GM18861 (cell line): Measurements from ENCODE around the gene MAP2K2.

Experiments used
- ATAC-seq: cut with Tn5 transposase; IDR thresholded peaks from one replicate; pipeline ENCODE4 v1.9.1; 2021; ENCODE audit not compliant: unreplicated experiment

MAP2K2 gene

DNA sequence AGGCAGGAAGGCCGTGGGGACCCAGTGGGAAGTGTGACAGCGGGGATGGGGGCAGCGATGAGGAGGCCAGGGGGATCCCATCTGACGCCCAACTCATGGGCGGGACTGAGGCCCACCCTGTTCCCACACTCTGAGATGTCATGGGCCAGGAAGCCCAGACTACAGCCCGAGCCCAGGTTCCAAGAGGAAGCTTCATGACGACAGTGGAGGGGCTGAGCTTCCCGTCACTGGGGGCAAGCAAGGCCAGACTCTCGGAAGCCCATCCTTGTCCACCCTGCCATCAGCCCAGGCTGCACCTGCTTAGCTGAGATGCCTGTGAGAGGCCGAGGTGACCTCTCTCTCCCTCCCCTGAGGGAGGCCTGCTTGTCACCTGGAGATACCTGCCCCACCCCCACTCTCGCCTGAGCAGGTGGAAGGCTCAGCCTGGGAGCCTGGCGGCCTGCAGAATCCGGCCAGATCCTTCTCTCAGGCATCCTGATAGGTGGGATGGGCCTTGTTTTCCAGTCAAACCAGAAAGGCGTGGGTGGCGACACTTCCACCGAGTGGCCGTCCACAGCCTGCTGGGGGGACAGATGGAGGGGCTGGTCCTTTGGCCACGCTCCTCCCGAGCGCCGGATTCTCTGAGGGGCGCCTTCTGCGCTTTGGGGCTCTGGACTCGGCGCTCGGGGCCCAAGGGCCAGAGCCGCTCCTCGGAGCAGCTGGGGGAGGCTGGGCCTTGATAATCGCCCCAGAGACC lies 62.1 kb downstream of the MAP2K2 start:
- no peak for ATAC-seq

DNA sequence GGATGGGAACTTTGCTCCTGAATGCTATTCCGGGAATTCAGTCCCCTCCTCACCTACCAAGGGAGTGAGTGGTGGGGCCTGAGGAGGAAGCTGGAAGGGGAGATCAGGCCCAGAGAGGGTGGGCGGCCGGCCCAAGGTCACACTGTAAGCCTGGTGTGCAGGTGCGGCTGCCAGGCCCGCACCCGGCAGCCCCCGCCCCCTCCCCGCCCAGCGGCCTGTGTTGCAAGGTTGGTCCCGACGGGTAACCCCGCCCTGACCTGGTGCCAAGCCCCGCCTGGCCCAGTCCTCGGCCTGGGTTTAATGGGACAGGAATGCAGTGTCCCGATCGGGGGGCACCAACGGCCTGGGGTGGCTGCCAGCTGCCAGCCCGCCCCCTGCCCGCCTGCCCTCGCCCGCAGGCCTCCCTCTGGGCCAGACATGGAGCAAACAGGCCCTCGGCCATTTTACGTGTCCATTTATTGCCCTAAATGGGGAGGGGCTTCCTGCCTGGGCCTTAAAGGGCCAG lies 62.7 kb downstream of the MAP2K2 start:
- ATAC-seq, result no peak

DNA sequence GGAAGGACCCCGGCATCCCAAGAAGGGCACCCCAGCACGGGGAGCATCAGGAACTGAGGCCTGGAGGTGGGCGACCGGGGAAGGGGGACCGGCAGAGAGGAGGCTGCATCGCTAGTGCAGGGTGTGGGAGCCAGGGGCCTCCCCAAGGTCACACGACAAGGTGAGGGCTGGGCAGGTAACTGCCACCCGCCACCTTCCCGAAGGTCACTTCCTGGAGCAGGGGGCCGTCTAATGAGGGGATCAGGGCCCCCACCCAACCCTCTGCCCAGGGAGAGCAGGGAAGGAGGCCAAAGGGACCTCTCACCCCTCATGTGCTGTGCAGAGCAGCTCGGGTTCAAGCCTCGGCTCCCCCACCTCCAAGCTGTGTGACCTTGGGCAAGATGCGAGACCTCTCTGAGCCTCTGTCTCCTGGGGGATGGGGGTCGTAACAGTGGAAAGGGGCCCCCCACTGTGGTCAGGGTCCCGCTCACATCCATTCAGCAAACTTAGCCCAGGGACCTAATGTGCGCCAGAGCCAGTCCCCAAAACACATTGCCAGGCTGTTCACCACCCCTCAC lies 63.2 kb downstream of the MAP2K2 start:
- ATAC-seq, result no peak

DNA sequence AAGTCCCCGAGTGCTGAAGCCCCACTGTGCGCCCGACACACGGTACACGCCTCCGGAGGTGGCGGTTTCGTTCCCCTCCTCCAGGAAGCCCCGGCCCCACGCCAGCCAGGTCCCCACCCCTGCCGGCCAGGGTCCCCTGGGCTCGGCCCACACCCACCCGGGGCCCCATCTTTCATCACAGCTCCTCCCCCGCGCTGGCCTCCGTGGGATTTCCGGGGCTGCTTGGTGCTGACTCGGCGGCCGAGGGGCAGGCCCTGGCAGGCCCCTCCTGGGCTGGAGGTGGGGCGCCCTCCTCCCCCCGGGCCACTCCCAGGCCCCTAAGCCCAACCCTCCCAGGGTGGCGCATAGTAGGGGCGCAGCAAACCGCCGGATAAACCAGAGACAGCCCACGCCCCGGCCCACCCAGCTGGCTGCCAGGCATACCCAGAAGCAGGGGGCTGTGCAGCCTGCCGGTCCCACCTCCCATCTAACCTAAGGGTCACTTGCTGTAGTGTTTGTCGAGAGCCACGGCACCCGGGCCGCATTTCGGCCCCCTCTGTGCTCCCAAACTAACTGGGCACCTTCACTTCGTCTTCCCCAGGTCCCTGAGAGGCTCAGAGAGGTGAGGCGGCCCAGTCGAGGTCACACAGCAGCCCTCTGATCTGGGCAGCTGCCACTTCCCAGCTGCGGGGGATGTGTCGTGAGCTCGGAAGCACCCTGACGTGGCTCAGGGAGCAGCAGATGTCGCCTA lies 63.9 kb downstream of the MAP2K2 start:
- no peak for ATAC-seq

DNA sequence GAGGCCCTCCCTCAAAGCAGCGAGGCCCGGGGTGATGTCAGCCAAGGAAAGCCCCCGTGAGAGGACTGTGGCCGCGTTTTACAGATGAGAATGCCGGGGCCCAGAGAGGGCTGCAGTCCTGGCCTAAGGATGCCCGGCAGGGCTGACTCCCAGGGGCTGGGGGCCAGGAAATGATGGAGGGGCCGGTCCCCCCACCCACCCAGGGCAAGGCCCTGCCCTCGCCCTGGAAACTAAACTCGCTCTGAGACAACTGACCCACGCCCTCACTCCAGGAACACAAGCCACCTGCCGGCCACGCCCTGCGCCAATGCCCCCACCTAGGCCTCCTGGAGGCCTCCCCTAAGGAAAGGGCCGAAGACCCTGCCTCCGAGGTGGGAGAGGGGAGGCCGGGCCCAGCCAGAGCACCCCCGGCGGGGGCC lies 64.5 kb downstream of the MAP2K2 start:
- no peak for ATAC-seq

DNA sequence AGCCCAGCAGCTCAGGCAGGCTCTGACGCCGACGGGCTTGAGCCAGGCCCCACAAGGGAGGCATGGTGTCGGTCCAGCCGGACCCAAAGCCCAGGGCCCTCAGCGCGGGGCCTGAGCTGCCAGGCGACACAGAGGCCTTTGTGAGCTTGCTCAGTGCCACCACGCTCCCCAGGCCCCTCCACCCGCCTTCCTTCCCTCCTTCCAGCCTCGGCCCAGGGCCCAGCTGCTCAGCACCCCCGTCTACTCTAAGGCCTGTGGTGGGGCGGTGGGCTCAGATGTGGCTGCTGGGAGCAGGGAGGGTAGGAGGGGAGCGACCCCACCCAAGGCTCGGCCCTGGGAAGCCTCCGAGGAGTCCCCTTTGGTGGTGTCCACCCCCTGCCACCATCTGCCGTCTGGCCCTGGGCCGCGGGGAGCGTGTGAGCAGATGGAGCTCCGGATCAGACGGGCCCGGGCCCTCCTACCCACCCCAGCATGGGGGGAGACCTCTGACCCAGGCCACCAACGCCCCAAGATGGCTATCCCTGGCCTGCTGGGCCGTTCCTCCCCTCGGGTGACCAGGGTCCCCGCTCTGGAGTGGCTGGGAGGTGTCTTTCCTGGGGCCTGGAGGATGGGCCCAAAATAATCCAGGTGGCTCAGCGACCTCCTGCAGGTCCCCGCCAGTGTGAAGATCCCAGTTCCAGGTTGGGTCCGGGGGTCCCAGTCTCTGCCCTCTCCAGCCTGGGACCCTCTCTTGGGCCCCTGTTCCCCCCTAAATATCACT lies 65.0 kb downstream of the MAP2K2 start:
- ATAC-seq, result no peak

DNA sequence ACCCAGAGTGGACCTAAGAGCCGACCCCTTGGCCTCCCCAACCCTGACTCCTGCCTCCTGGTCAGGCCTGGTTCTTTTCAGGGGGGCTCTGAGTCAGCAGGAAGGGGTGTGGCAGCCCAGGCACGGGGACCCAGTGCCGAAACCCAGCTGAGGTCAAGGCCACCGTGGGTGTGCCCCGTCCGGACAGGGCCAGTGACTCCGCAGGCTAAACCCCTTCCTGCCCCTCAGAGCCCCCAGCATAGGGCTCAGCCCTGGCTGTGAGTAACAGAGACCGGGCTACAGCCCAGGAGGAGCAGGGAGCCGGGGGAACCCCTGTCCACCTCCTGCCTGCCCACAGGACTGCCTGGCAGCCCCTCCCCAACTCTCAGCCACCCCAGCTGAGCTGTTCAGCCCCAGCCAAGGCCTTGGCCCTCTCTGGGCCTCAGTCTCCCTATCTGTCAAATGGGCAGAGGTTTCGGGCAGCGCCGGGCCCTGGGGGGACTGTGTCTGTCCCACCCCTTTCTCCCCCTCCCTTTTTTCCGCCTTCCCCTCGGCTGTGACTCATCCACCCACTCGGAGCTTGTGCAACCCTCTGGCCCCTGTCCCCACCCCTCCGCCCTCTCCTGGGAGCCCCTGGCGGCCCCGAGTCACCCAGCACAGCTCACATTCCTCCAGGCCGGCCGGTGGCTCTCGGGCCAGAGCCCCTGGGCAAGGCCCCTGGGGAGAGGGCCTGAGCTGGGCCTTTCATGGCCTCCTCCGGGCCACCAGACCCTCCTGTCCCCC lies 65.8 kb downstream of the MAP2K2 start:
- no peak for ATAC-seq

DNA sequence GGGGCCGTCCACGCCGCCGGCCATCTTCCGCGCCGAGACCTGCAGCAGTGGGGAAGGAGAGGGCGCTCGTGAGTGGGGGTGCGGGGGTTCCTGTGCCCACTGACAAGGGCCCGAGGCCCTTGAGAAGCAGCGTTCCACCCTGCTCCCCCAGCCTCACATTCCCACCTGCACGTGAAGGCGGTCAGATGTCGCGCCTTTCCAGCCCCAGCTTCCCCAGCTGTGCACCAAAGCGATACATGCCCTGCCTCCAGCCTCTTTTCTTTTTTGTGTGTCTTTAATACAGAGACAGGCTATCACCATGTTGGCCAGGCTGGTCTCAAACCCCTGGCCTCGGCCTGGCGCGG lies 68.7 kb downstream of the MAP2K2 start:
- no peak for ATAC-seq

DNA sequence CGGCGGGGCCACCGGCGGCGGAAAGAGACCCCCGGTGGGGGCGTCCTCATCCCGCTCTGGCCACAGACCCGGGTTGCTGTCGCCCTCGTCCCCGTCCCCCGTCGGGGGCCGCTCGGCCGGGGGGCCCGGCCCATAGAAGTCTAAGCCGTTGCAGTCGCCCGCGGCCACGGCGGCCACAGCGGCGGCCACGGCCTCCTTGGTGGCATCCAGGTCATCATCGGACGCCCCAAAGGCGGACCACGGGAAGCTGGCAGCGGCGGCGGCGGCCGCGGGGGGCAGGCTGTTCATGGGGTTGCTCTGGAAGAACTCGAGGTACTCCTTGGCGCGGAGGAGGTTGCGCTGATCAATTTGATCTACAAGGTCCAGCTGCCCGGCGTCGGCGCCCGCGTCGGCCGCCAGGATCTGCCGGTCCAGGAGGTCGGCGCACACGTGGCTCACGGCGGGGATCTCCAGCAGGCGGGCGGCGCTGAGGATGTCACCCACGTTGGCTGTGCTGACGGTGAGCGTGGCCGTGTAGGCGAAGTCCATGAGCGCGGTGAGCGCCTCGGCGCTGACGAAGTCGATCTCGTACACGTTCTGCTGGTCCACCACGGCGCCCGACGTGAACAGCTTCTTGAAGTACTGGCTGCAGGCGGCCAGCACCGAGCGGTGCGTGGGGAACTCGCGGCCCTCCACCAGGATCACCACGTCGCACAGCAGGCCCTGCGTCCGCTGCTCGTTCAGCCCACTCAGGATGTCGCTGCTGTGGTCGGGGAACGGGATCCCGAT lies 69.3 kb downstream of the MAP2K2 start:
- ATAC-seq, result no peak

DNA sequence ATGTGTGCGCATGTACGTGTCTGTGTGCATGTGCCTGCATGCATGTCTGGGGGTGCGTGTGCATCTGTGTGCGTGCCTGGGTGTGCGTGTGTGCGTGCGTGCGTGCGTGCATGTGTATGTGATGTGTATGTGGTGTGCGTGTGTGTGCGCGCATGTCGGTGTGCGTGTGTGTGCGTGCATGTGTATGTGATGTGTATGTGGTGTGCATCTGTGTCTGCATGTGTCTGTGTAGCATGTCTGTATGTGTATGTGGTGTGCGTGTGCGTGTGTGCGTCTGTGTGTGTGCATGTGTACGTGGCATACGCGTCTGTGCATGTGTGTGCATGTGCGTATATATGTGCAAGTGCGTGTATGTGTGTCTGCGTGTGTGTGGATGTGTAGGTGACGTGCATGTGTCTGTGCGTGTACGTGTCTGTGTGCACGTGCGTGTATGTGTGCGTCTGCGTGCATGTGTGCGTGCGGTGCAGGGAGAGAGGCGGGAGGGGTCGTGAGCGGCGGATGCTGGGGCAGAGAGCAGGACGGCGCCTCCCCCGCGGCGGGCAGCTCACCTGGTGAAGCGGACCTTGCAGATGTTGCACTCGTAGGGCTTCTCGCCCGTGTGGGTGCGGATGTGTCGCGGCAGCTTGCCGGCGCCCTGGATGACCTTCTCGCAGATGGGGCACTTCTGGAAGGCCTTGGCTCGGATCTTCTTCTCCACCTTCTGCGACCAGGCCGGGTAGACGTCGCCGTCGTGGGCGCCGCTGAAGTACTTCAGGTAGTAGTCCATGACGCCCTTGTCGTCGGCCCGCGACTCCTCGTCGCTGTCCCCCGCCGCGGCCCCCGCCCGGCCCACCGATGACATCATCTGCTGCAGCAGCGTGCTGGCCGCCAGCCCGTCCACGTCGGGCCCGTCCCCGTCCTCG lies 70.2 kb downstream of the MAP2K2 start:
- ATAC-seq, result no peak

DNA sequence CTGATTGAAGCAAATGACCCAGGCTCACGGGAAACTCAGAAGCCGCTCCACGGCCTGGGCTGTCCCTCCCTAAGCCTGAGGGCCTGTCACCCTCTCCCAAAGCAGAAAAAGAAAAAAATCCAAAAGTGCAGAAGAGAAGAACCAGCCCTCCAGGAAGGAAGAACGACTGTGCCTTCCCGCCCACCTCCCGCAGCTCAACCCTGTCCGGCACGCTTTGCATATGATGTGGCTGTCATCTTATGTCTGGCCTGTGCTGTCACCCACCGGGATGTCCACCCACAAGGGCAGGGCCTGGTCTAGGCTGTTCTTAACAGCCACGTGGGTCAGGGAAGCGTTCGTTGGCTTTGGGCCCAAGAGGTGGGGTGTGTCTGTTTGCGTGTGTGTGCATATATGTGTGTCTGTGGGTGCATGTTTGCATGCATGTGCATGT lies 70.9 kb downstream of the MAP2K2 start:
- ATAC-seq, result no peak

DNA sequence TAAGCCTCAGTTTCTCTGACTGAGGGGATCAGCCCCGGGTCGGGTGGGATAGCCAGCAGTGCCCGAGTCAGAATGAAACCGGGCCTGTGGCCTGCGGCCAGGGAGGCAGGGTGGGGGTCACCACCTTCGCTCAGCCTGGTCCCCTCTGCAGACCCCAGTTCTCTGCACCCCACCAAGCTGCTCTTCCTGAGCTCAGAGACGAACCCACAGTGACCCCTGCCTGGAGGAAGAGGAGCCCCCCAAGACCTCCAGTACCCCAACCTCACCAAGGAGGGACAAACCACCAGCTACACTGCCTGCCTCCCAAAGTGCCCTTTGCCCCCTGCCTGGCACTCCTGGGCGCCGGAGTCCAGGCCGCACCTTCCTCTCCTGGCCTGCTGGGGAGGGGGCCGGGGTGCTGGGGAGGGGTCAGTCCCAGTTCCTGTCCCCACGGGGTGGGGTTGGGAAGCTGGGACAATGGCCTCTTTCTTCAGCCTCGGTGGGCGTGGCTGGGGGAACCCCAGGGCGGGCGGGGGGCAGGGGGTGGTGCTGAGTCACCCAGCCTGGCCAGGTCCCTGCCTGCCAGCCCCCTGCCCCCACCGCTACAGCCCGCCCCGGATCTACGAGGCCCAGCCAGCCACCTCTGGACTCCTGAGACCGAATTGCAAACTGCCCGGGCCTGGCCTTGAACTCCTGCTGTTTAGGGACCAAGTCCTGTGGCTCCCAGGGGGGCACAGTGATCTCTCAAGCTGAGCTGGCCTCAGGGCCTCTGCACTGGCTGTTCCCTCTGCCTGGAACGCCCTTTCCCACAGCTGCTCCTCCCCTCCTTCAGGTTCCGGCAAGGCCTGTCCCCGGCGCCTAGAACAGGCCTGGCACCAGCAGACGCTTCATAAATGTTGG lies 71.6 kb downstream of the MAP2K2 start:
- ATAC-seq, result no peak

DNA sequence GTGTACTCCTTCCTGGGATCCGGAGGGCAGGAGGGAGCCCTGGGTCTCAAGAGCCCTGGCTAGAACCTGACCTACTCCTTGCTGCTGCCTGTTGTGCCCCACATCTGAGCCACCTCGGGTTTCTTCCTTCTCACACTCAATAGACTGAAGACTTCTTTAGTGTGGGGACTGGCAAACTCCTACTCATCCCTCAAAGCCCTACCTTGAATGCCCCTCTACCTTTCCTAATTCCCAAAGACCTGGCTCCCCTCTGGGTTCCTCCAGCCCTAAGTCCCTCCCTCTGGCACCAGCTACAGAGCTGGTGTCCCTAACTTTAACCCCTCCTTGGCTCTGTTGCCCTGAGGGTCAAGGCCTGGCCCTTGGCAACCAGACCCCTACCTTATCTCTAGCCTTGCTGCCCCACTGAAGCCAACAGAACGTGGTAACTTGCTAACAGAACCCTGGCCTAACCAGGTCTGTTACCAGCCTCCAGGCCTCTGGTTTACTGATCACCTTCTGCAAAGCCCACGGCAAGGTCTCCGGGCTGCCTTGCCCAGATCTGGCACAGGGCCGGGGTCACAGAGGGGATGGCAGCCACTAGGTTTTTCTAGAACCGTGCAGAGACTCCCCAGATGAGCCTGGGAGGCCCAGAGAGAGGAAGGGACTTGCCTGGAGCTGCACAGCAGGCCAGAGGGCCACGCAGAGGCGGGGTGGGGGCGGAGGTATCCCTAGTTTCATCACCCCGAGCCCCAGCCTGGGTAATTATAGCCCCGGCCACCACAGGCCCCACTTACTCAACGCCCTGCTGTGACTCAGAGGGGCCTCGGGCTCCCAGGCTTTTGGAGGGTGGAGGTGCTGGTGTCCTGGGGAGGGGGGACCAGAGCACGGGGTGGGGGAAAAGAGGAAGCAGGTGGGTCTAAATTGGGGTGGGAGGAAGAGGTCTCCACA lies 72.5 kb downstream of the MAP2K2 start:
- no peak for ATAC-seq

DNA sequence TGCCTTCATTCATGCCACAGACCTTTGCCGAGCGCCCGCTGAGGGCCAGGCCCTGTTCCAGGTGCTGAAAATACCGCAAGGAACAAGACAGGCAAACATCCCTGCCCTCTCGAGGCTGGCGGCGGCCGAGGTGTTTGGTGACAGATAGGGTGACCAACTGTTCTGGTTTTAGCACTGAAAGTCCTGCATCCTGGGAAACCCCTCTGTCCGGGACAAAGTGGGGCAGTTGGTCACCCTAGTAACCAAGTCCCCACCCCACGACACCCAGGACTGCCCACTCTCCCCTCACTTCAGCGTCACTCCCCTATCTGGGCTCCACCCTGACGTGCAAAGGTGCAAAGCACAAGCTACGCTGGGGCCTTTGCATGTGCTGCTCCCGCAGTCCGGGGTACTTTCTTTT lies 74.5 kb downstream of the MAP2K2 start:
- no peak for ATAC-seq

DNA sequence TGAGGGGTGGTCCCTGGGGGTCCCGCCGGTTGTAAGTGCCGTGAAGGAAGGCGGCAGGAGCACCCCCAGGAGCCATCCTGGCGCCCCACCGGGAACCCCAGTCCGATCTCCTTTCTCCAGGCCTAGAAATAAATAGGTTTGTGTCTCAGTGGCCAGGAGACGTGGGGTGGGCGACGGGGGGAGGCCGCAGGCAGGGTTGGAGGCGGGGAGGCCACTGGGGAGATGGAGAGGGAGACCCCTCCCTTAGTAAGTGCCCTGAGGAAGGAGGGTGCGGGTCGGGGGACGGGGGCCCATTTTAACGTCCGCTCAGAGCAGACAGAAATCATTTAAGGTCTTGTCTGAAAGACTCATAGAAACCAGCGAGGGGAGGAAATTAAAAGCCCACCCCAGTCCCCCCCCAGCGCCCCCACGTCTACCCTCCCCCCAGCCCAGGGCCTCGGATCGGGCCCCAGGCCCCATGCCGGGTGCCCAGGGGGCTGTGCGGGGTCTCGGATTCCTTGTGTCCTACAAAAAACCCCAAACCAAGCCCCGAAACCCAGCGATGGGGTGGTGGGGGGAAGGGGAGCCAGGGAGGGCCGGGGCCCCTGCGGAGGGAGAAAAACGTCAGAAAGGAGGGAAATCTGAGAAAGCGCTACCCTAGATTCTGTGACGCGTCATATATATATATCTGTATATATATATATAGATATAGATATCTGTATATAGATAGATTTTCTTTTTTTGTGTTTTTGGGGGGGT lies 76.8 kb downstream of the MAP2K2 start:
- no peak for ATAC-seq

DNA sequence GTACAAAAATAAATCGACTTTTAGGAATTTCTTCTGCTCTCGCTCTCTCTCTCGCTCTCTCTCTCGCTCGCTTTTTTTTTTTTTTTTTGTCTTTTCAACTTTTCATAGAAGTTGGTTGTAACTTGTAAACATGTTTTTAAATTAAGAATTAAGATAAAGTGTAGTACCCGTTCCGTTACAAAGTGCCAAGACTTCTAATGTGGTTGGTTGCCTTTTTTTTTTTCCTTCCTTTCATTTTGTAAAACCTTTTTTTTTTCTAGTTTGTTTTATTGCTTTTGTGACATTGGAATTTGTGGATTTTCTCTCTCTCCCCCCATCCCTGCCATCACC lies 77.6 kb downstream of the MAP2K2 start:
- no peak for ATAC-seq
